ENCODE results near the gene TRIP10. TPM values are rescaled to one million over a fixed set of nuclear protein-coding genes. Genes with fewer than 3 reads are reported as not detected.

Gene TRIP10
- total and polyA plus RNA-seq, 2 of the 13 experiments (the other 11 are each of a cell fraction or from before 2014, with no cell fraction given): 32.5 to 33.2 TPM

DNA sequence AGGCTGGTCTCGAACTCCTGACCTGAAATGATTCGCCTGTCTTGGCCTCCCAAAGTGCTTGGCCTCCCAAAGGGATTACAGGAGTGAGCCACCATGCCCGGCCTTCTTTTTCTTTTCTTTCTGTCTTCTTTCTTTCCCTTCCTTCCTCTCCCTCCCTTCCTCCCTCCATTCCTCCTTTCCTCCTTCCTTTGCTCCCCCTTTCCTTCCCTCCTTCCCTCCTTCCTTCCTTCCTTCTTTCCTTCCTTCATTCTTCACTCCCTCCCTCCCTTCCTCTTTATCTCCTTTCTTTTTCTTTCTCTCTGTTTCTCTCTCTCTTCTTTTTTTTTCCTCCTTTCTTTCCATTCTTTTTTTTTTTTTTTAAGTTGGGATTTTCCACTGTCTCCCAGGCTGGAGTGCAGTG is 31.1 kb upstream of the TRIP10 start (continued):
- TF ChIP-seq KIAA2018 (CRISPR knock-in tag; IDR thresholded peaks at IDR 0.05; ENCODE audit: borderline replicate concordance) (no peak), HNRNPUL1 (IDR thresholded peaks at IDR 0.05; ENCODE audit: low read depth, low read length) (no peak), ZBTB46 (CRISPR knock-in tag; IDR thresholded peaks at IDR 0.05; ENCODE audit: borderline replicate concordance) (no peak), PCBP2 (optimal IDR thresholded peaks at IDR 0.05; ENCODE audit: low read depth, low read length, poor library complexity, severe bottlenecking) (peak; percentile 30), GLI4 (CRISPR knock-in tag; IDR thresholded peaks at IDR 0.05; ENCODE audit: borderline replicate concordance) (no peak), ZNF225 (CRISPR knock-in tag; IDR thresholded peaks at IDR 0.05) (no peak), PHF20 (CRISPR knock-in tag; IDR thresholded peaks at IDR 0.05) (no peak), ZNF770 (CRISPR knock-in tag; IDR thresholded peaks at IDR 0.05) (peak; percentile 37; the same call in 1 of the 2 replicates), SMAD3 (CRISPR knock-in tag; IDR thresholded peaks at IDR 0.05) (no peak)

Data from HepG2 (cell line).